ENCODE results near the gene WNT9A.
"Not testable (repeated sequence)": the region's sequence is repeated elsewhere in the genome, so short reads cannot be mapped to it uniquely, and the experiment has no call there.

The WNT9A gene

DNA sequence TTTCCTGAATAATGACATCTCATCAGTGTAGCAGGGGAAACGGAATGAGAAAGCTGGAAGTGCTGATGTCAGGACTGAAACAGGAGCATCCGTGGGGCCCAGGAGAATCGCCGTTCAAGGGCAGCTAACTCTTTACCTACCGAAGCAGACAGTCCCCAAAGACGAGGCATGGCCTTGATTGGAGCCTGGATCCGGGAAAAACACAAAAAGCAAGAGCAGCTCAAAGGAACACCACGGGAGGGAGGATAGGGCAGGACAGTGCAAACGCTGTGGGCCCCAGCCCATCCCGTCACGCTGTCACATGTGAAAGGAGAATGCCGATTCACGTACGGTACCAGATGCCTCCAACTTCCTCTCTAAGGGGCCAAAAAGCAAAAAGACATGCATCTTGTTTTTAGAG, 34.9 kb downstream of the WNT9A start:
- no peak for DNase-seq

DNA sequence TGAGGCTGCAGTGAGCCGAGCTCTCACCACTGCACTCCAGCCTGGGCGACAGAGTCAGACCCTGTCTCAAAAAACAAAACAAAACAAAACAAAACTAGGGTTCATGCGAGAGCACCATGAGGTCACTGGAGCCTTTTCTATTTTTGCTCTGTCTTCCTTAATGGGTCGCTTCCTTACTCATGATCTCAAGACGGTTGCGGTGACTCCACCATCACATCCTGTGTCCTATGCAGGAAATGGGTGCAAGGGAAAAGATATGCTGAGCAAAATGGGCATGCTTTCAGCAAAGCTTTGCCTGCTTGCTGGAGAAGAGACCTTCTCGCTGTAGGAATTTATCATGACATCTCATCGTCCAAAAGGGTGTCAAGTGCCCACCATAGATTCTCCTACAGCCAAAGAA, 36.4 kb downstream of the WNT9A start:
- no peak for DNase-seq

DNA sequence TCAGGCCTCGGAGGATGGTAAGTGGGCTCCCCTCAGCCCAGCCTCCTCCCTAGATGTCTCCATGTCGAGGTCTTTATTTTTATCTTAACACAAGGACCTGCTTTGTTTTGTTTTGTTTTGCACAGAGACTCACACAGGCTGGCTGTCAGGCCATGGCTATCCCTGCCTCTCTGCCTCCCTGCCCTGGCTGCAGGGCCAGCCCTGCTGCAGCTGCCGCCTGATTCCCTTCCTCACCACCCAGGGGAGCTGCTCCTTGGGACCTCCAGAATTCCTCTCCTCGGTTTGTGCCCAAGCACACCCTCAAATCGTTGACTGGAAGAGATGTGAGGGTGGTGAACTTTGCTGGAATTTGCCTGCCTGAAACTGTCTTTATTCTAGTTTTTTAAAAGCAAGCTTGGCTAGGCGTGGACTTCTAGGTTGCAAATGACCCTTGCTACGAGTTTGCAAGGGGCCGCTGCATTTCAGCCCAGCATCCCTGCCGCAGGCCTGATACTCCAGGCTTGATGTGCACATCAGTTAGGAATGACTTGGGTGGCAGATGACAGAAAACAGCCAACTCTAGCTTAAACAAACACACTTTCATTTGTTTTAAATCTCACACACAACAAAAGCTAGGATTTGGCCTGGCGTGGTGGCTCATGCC, 37.1 kb downstream of the WNT9A start:
- DNase-seq = peak in 4 of 51 donors; percentile 17 to 33 (median 28)

DNA sequence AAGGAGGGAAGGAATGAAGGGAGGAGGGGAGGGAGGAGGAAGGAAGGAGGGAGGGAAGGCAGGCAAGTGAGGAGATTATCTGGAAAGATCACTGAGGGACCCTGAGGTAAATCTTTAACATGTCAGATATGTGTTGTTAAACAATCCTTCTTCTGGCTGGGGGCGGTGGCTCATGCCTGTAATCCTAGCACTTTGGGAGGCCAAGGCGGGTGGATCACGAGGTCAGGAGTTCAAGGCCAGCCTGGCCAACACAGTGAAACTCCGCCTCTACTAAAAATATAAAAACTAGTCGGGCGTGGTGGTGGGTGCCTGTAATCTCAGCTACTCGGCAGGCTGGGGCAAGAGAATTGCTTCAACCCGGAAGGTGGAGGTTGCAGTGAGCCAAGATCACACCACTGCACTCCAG, 37.8 kb downstream of the WNT9A start:
- not testable (repeated sequence) for DNase-seq

DNA sequence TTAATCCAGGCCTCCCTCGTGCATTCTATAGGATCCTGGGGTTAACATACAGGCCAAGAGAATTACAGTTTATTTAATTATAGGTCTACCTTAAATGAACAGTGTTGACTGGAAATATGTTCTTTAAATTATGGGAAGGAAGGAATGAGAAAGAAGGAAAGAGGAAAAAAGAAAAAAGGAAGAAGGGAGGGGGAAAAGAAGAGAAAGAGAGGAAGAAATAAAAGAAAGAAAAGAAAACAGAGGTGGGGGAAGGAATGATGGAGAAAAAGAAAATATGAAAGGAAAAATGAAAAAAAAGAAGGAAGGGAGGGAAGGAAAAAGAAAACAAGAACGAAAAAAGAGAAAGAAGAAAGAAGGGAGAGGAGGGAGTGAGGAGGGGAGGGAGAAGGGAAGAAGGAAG, 38.5 kb downstream of the WNT9A start:
- no peak for DNase-seq

DNA sequence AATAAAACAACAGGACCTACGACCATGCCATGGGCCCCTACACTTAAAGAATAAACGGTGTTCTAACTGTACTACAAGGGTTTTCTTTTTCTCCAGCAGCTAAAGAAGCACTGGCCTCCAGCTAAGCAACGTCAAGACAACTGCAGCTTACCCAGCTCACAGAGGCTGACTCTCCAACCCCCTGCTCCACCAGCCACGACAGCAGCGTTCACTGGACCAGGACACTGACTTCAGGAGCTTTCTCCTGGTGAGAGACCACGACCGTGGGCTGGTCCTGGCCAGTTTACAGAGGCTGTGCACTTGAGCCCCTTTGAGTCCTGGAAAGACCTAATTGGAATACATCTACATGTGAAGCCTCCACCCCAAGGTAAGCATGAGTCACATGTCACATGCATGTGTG, 39.4 kb downstream of the WNT9A start:
- no peak for DNase-seq

DNA sequence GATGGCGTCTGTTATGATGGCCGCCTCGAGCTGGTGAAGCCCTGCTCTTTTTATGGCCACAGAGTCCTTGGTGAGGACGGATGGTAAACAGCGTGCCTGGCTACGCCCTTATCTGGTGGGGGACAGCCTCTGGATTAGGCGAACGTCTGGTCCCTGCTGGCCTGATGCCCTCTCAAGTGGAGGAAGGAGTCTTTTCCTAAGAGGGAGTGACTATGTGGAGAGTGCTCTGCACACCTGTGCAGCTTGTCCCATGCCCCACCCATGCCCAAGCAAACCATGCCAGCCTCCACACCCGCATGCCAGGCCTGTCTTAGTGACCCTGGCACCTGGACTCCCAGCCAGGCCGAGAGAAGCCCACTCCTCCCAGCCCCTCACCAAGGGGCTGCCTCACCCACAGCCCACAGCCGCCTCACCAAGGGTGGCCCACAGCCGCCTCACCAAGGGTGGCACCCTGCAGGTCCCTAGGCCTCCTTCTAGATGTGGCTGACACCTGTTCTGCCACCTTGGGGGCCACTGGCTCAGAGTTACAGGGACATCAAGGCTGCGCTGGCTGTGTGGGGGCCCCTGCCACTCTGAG, 40.2 kb downstream of the WNT9A start:
- no peak for DNase-seq

DNA sequence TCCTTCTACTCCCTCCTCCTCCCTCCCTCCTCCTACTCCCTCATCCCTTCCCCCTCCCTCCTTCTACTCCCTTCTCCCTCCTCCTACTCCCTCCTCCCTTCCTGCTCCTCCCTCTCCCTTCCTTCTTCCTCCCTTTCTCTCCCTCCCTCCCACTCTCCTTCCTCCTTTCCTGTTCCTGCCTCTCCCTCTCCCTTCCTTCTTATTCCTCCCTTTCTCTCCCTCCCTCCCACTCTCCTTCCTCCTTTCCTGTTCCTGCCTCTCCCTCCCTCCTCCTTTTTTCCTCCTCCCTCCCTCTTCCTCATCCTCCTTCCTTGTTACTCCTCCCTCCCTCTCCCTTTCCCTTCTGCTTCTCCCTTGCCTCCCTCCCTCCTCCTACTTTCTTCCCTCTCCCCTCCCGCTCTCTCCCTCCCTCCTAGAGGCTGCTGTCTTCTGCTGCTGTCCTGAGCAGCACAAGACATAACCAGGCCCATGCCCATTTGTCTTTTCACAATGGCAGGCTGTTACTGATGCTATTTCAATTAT, 41.1 kb downstream of the WNT9A start:
- DNase-seq = no peak

DNA sequence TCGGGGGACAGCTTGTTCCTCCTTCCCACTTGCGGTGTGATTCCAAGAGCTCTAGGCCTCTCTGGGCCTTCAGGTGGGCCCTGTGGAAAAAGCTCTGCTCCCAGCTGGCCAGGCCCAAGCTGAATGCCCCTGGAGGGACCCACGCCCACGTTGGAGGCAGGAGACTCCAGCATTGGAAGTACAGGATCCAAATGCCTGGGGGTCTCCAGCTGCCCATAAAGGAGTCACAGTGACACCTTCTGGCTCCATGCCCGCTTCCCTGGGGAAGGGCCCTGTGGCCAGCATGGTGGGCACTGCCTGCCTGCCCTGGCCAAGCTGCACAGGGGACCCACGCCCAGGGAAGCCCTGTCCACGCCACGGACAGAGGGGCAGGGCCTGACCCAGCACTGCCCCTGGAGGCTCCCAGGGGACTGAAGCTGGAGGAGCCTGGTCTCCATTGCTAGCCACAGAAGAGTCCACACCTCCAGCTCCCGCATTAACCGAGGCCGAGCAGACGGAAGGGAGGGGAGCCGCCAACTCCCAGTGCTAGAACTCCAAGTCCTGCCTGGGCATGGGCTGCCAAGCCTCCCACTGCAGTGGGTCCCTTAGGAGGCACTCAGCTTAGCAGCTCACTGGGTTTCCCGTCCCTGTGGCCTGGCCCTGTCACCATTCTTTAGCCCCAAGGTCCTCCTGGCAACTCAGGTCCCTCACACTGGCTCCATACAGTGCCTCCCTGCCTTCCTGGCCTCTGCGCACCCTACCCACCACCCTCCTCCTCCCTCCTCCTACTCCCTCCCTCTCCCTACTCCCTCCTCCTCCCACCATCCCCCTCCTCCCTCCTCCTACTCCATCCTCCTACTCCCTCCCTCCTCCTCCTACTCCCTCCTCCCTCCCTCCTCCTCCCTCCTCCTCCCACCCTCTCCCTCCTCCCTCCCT, 41.9 kb downstream of the WNT9A start:
- no peak for DNase-seq

DNA sequence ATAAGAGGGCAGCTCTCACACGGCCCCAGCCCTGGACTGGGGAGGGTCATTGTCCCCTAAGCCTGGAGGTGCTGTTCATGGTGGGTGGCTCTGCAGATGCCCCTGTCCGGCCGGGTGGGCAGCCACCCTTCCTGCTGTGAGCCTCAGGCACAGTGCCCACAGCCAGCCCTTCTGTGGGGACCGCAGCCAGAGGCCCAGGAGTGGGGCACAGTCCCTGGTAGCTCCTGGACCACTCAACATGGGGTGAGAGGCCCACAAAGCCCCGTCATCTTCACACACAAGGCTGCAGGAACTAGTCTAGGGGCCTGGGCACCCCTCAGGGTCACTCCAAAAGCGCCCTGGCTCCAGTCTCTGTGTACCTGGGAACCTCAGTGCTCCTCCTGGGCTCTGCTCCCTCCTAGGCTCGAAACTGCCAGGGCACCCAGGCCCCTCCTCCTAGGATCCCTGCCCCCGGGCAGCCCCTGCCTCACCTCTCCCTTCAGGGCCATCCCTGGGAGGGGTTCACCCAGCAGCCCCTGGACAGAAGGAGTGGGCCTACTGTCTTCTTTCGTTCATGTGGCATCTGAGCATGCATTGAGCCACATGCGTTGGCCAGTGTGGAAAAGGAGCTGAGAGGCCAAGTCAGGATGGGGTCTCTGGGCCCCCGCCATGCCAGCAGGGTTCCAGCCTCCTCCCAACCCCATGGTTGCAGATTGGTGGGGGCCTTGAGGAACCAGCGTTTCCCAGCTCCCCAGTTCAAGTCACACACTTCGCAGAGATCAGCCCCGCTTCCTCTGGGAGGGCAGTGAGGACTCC, 43.0 kb downstream of the WNT9A start:
- DNase-seq = no peak

DNA sequence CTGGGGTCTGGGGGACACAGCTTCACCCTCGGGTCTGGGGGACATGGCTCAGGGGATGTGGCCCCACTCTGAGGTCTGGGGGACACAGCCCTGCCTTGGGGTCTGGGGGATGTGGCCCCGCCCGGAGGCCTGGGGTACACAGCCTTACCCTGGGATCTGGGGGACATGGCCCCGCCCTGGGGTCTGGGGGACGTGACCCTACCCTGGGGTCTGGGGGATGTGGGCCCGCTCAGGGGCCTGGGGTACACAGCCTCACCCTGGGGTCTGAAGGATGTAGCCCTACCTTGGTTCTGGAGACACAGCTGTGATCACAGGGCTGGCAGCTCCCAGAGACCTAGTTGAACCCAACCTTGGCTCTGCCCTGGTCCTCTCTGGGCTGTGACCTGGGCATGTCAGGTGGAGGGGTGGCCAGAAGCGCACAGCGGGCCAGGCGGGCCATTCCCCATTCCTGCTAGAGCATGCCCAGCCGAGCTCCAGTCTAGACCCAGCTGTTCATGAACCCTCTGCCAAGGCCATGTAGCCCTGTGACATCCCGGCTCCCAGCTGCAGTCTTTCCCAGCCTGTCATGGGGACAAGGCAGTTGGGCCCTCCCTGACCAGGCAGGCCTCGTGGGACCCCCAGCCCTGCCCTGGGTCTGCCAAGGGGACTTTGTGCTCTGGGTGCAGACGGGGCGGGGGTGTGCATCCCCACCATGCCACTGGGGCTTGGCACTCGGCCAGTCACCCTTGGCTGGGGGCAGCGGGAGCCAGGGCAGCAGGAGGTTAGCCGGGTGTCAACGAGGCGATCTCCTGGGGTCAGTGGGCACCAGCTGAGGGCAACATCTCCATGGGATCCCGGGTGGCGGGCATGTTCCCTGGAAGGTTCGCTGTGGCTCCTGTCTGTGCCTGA, 43.9 kb downstream of the WNT9A start:
- peak in 7 of 51 donors; percentile 12 to 46 (median 30) for DNase-seq

DNA sequence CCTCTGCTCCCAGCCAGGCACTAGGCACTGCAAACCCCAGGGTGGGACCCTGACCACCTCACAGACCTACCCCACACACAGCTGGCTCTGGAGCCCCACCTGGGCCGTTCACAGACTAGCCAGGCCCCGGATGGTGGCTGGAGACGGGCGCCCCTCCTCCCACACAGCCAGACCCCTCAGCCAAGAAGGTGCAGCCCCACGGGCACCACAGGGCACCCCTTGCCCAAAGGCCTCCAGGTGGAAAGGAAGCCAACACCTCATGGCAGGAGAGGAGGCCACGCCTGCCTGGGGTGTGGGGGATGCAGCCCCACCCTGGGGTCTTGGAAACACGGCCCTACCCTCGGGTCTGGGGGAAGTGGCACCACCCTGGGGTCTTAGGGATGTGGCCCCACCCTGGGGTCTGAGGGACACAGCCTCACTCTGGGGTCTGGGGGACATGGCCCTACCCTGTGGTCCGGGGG, 44.6 kb downstream of the WNT9A start:
- DNase-seq = no peak

DNA sequence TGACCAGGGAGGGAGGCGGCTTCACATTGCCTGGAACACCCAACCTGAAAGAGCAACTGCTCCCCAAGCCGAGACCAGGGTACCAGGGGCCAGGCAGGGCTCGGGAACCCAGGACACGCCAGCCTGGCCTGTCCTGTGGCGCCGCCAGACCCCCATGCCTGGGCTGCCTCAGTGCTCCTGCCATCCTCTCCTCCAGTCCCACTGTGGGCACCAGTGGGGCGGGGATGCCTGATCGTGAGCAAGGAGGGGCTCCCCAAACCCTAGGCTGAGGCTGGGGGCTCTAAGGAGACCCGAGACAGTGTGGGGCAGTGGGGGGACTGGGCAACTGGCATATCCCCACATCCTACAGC, 45.1 kb downstream of the WNT9A start:
- no peak for DNase-seq

DNA sequence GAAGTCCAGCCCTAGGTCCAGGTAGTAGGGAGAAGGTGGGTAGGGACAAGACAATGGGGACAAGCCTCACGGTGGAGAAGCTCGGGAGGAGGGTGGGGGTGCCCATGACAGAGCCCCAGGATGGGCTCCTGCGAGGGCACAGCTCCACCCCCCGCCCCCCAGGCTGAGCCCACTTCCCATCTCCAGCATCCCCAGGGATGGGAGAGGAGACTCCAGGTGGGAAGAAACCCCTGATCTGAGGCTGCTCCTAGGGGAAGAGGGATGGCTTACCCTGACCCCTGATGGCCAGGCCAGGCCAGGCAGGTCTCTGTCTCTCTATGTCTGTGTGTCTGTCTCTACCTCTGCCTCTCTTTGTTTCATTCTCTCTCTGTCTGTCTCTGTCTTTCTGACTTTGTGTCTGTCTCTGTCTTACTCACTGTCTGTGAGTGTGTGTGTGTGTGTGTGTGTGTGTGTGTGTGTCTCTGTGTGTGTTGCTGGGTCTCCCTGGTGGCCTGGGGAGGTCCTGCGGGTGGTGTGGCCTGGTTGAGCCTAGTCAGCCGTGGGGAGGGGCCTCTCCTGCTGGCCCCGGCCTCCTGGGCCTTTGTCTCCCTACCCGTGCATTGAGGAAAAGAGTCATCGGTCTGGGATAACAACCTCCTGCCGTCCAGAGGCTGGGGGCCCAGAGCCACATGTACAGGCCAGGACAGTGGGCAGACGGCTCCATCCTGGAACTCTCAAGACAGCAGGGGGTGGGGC, 45.7 kb downstream of the WNT9A start:
- no peak for DNase-seq

DNA sequence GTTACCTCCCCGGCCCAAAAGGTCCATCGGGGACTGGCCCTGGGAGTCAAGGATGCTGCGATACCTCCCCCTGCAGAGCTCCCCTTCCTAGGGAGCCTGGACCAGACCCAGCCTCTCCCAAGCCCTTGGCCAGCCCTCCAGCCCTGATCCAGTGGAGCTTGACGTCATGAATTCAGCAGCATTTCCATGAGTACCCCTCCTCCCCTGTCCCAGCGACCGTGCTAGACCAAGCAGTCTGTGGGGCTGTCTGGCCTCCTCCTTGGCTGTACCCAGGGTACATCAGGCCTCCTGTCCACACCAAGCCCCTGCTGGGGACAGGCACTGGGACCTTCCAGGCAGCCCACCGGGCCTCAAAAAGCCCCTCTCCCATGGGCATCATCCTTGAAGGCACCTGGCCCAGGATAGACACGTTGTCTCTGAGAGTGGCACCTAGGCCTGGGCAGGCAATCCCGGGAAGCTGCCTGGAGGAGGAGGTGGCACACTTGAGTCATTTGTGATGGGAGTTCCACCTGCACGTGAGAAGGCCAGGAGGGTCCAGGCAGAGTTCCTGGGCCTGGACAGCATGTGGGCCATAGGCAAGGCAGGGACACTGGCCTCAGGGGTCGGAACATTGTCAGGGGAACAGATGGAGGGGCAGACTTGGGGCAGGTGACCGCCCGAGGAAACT, 46.4 kb downstream of the WNT9A start:
- DNase-seq = no peak

DNA sequence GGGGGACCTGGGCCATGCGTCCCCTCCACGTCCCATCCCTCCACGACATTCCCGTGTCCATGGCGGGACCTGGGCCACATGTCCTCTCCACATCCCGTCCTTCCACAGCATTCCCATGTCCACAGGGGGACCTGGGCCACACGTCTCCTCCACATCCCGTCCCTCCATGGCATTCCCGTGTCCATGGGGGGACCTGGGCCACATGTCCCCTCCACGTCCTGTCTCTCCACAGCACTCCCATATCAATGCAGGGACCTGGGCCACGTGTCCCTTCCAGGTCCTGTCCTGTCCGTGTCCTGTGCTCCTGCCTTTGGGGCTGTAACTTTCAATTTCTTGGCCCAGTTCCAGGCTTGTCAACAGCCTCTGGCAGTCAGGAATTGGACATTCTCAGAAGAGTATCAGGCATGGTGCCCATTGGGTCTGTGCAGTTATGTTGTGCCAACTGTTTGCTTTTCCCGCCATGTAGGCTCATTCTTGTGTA, 47.1 kb downstream of the WNT9A start:
- DNase-seq = no peak

DNA sequence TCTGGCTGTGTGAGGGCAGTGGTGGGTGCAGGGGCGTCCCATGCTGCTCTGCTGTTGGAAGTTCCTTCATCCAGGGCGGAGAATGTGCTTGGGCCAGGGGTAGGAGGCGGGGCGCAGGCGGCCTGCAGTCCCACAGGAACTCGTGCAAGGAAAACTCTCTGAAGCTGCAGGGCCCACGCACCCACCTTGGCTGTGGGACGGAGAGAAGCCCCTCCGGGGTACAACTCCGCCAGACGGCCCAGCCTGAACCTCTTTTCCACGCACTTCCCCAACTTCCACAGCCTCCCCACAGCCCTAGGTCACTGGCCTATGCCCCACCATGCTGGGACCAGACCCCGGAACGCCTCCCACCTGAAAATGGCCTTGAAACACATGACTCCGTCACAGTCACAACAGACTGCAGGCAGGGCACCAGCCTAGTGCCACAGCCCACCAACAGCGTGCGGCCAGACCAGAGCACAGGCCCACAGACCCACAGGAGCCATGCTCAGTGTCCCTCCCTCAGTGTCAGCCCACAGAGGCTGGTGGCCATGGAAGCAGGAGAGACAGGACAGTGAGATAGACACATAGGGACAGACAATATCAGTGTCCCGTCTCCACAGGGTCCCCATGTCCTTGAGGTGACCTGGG, 47.8 kb downstream of the WNT9A start:
- DNase-seq = no peak

DNA sequence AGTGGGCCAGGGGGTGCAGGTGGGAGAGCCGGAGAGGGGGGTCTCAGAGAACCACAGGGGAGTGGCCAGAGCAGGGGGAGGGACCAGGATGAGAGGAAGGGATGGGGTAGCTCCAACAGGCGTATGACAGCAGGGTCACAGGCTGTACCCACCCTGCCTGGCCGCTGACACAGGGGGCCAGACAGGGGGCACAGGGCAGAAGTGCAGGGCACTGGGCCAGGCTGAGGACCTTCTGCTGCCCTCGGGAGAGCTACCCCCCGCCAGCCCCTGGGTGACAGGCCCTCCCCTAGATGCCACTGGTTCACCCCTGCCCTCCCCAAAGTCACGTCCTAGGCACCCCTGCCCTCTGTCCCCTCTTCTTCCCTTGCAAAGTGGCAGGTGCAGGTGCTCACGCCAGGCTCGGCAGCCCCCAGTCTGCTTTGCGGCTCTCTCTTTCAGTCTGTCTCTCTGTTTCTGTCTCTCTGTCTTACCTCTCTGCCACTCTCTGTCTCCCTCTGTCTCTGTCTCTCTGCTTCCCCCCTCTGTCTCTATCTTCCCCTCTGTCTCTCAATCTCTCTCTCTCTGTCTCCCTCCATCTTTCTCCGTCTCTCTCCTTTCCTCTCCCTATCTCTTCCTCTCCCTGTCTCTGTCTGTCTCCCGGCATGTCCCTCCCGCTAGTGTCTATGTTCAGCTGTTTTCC, 48.5 kb downstream of the WNT9A start:
- no peak for DNase-seq

All from hypothalamus (tissue), 51 donors.